Trophoblast cell (in vitro differentiated cells and primary cell): Measurements from ENCODE around the gene TP53TG5.
"Not testable (repeated sequence)": the region's sequence is repeated elsewhere in the genome, so short reads cannot be mapped to it uniquely, and the experiment has no call there.

ENCODE experiments used
- DNase-seq, 2 donors: peaks; one replicate each; pipeline ENCODE4 v3.0.0-alpha.2; 2016
- H2AFZ ChIP-seq: 2 replicates; pipeline ENCODE4 v1.6.1; 2013; ENCODE audit warnings: low read length, moderate library complexity, mild to moderate bottlenecking; ENCODE audit not compliant: insufficient read depth, poor library complexity
- H2AK5ac ChIP-seq: 2 replicates; pipeline ENCODE4 v1.6.1; 2013; ENCODE audit warnings: mild to moderate bottlenecking, low read length
- H2BK120ac ChIP-seq: 2 replicates; pipeline ENCODE4 v1.6.1; 2013; ENCODE audit warnings: low read length, mild to moderate bottlenecking, moderate library complexity; ENCODE audit not compliant: insufficient read depth, poor library complexity
- H2BK12ac ChIP-seq: 2 replicates; pipeline ENCODE4 v1.6.1; 2013; ENCODE audit warnings: mild to moderate bottlenecking, low read length, moderate library complexity
- H2BK5ac ChIP-seq: 2 replicates; pipeline ENCODE4 v1.6.1; 2013; ENCODE audit warnings: low read length, low read depth, moderate library complexity, mild to moderate bottlenecking; ENCODE audit not compliant: poor library complexity
- H3K14ac ChIP-seq: 2 replicates; pipeline ENCODE4 v1.6.1; 2013; ENCODE audit warnings: mild to moderate bottlenecking, low read length
- H3K18ac ChIP-seq: 2 replicates; pipeline ENCODE4 v1.6.1; 2013; ENCODE audit warnings: mild to moderate bottlenecking, low read length
- H3K23ac ChIP-seq: 2 replicates; pipeline ENCODE4 v1.6.1; 2013; ENCODE audit warnings: low read length
- H3K27ac ChIP-seq: 2 replicates; pipeline ENCODE4 v1.5.1; 2013; ENCODE audit warnings: low read depth, mild to moderate bottlenecking, inconsistent platforms, low read length, moderate library complexity
- H3K27me3 ChIP-seq: 2 replicates; pipeline ENCODE4 v1.6.1; 2013; ENCODE audit warnings: inconsistent platforms, mild to moderate bottlenecking, low read length, moderate library complexity; ENCODE audit not compliant: insufficient read depth
- H3K36me3 ChIP-seq, 2 experiments: 1 replicate in 1 of 2; 2 replicates in 1 of 2; pipeline ENCODE4 v1.6.1; 2013; ENCODE audit warnings: low read length in 2 of 2, mild to moderate bottlenecking in 2 of 2, moderate library complexity in 1 of 2; ENCODE audit not compliant: insufficient read depth in 2 of 2, control insufficient read depth in 1 of 2
- H3K4ac ChIP-seq: 2 replicates; pipeline ENCODE4 v1.6.1; 2013; ENCODE audit warnings: low read depth, mild to moderate bottlenecking, low read length, moderate library complexity
- H3K4me1 ChIP-seq, 2 experiments: 1 replicate in 1 of 2; 2 replicates in 1 of 2; pipeline ENCODE4 v1.6.1; 2013; ENCODE audit warnings: low read length in 2 of 2, mild to moderate bottlenecking in 2 of 2, moderate library complexity in 1 of 2; ENCODE audit not compliant: insufficient read depth in 2 of 2, control insufficient read depth in 1 of 2
- H3K4me2 ChIP-seq: 2 replicates; pipeline ENCODE4 v1.6.1; 2013; ENCODE audit warnings: inconsistent platforms, mild to moderate bottlenecking, low read length, moderate library complexity
- H3K4me3 ChIP-seq: 2 replicates; pipeline ENCODE4 v1.5.1; 2013; ENCODE audit warnings: mild to moderate bottlenecking, low read depth, low read length, inconsistent platforms
- H3K79me1 ChIP-seq: one replicate; pipeline ENCODE4 v1.6.1; 2013; ENCODE audit warnings: low read length
- H3K79me2 ChIP-seq: 2 replicates; pipeline ENCODE4 v1.6.1; 2013; ENCODE audit warnings: low read length, mild to moderate bottlenecking; ENCODE audit not compliant: control insufficient read depth, insufficient read depth, poor library complexity
- H3K9ac ChIP-seq: 2 replicates; pipeline ENCODE4 v1.6.1; 2013; ENCODE audit warnings: mild to moderate bottlenecking, low read length
- H3K9me3 ChIP-seq: 2 replicates; pipeline ENCODE4 v1.6.1; 2013; ENCODE audit warnings: low read depth, mild to moderate bottlenecking, control low read depth, inconsistent platforms, low read length; ENCODE audit not compliant: insufficient read depth
- H4K12ac ChIP-seq: 2 replicates; pipeline ENCODE4 v1.6.1; 2013; ENCODE audit warnings: low read depth, mild to moderate bottlenecking, low read length, moderate library complexity
- H4K8ac ChIP-seq: 2 replicates; pipeline ENCODE4 v1.6.1; 2013; ENCODE audit warnings: low read depth, mild to moderate bottlenecking, low read length, moderate library complexity
- H4K91ac ChIP-seq: one replicate; pipeline ENCODE4 v1.6.1; 2013; ENCODE audit warnings: low read depth, mild to moderate bottlenecking, low read length, moderate library complexity
- WGBS: extraction: QIAGEN DNeasy Blood & Tissue Kit; methylation state at CpG from one replicate; pipeline ENCODE4 v1.1.7; 2013; ENCODE audit warnings: missing lambda C conversion rate; ENCODE audit not compliant: insufficient read length, insufficient coverage; ENCODE audit errors: extremely low coverage; 5-methylcytosine and 5-hydroxymethylcytosine counted together

The TP53TG5 gene

GRCh38 chr20:45353746-45354145 lies 24.4 kb downstream of the TP53TG5 start:
- Histone ChIP-seq H2BK5ac (no peak overlapping the region), H3K4ac (no peak overlapping the region), H2BK12ac (no peak overlapping the region), H2AK5ac (no peak overlapping the region), H4K8ac (no peak overlapping the region), H2AFZ (no peak overlapping the region), H3K27me3 (no peaks in the 10 kb centered on the region), H3K9ac (no peak overlapping the region), H3K4me1 (peaks cover 11 to 13% of the 10 kb centered on the region in 2 experiments), H3K4me2 (no peak overlapping the region), H3K14ac (no peak overlapping the region), H4K12ac (no peak overlapping the region), H2BK120ac (no peak overlapping the region), H3K79me2 (no peaks in the 10 kb centered on the region), H4K91ac (no peak overlapping the region), H3K23ac (no peak overlapping the region), H3K79me1 (peaks cover 5% of the 10 kb centered on the region), H3K36me3 (no peaks in the 10 kb centered on the region), H3K27ac (no peak overlapping the region), H3K4me3 (no peak overlapping the region), H3K18ac (no peak overlapping the region), H3K9me3 (no peaks in the 10 kb centered on the region)
- no peak for DNase-seq
- no CpG with 5 or more reads among the region's 1 CpG for WGBS

GRCh38 chr20:45352729-45353128 lies 25.4 kb downstream of the TP53TG5 start:
- Histone ChIP-seq H3K18ac (no peak overlapping the region), H3K9ac (no peak overlapping the region), H2AFZ (no peak overlapping the region), H3K4me3 (no peak overlapping the region), H3K36me3 (no peaks in the 10 kb centered on the region), H3K4me1 (peaks cover 6 to 8% of the 10 kb centered on the region in 2 experiments), H2BK12ac (no peak overlapping the region), H3K79me2 (peaks cover 5% of the 10 kb centered on the region), H3K14ac (no peak overlapping the region), H4K91ac (no peak overlapping the region), H3K4ac (no peak overlapping the region), H3K79me1 (peaks cover 8% of the 10 kb centered on the region), H2BK5ac (no peak overlapping the region), H4K8ac (no peak overlapping the region), H3K4me2 (no peak overlapping the region), H3K9me3 (no peaks in the 10 kb centered on the region), H3K27me3 (no peaks in the 10 kb centered on the region), H2BK120ac (no peak overlapping the region), H3K27ac (no peak overlapping the region), H2AK5ac (no peak overlapping the region), H4K12ac (no peak overlapping the region), H3K23ac (no peak overlapping the region)
- no CpG with 5 or more reads among the region's 3 CpGs for WGBS
- DNase-seq, result no peak

GRCh38 chr20:45350795-45351194 lies 27.3 kb downstream of the TP53TG5 start:
- not testable (repeated sequence) for H3K4ac ChIP-seq, H3K9me3 ChIP-seq, H3K36me3 ChIP-seq, H2BK5ac ChIP-seq, H4K91ac ChIP-seq, H3K27ac ChIP-seq, H3K9ac ChIP-seq, H3K27me3 ChIP-seq, H4K8ac ChIP-seq, H3K4me3 ChIP-seq, H4K12ac ChIP-seq, H3K18ac ChIP-seq, H3K14ac ChIP-seq, H3K4me2 ChIP-seq, H2AK5ac ChIP-seq, H2BK12ac ChIP-seq, DNase-seq, H3K23ac ChIP-seq, H2BK120ac ChIP-seq, H2AFZ ChIP-seq
- WGBS, result 100% methylated on average over 1 of the region's 10 CpGs
- Histone ChIP-seq H3K79me2 (peaks cover 17% of the 10 kb centered on the region), H3K4me1 (peaks cover 9 to 17% of the 10 kb centered on the region in 2 experiments), H3K79me1 (peaks cover 20% of the 10 kb centered on the region)

- H3K23ac ChIP-seq, result no peak overlapping the region
- H2BK120ac ChIP-seq, result no peak overlapping the region
- peaks cover 22% of the 10 kb centered on the region for H3K79me2 ChIP-seq
- H3K79me1 ChIP-seq, result peaks cover 26% of the 10 kb centered on the region
- DNase-seq, result no peak
- no peak overlapping the region for H2AK5ac ChIP-seq
- H3K14ac ChIP-seq, result no peak overlapping the region
- H3K4ac ChIP-seq, result no peak overlapping the region
- H3K27ac ChIP-seq, result no peak overlapping the region
- no peak overlapping the region for H4K12ac ChIP-seq
- H3K27me3 ChIP-seq, result no peaks in the 10 kb centered on the region
- H3K9me3 ChIP-seq, result no peaks in the 10 kb centered on the region
- no peak overlapping the region for H2AFZ ChIP-seq
- no peak overlapping the region for H3K9ac ChIP-seq
- H2BK5ac ChIP-seq, result no peak overlapping the region
- no peak overlapping the region for H4K91ac ChIP-seq
- no peaks in the 10 kb centered on the region for H3K36me3 ChIP-seq
- H3K18ac ChIP-seq, result no peak overlapping the region
- no peak overlapping the region for H4K8ac ChIP-seq
- no peak overlapping the region for H3K4me3 ChIP-seq
- no peak overlapping the region for H2BK12ac ChIP-seq
- H3K4me2 ChIP-seq, result no peak overlapping the region
- WGBS, result no CpG with 5 or more reads among the region's 1 CpG
- peaks cover 13 to 22% of the 10 kb centered on the region in 2 experiments for H3K4me1 ChIP-seq
Measured at GRCh38 chr20:45350217-45350616, 27.9 kb downstream of the TP53TG5 start.
